GM12892 (cell line): ENCODE results near the gene FER.

Source experiments
- POLR2A ChIP-seq: IDR thresholded peaks from 2 replicates; pipeline ENCODE4 v1.6.1; 2011; ENCODE audit warnings: low read depth, low read length, control low read depth
- POLR2AphosphoS5 ChIP-seq: IDR thresholded peaks from 2 replicates; pipeline ENCODE4 v1.6.1; 2011; ENCODE audit warnings: low read depth, low read length, control low read depth
- TAF1 ChIP-seq: IDR thresholded peaks from 2 replicates; pipeline ENCODE4 v1.6.1; 2011; ENCODE audit warnings: low read depth, mild to moderate bottlenecking, control low read depth, low read length, borderline replicate concordance

DNA sequence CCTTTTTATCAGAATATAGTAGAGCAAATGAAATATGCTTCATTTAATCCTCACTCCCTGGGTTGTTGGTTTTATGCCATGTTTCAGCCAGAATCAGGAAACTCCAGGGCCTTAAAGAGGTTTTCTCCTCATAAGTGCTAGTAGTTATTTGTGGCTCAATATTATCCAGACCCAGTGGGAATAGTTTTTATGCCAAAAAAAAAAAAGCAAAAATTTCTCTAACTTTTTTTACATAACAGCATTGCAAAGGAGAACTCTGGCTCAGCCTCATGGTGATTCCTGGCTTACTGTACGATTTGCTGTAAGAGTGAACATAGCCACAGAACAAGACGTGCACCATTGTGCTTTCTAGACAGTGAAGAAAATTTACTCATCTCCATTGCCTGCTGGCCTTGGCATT, 429.5 kb downstream of the FER start:
- TF ChIP-seq TAF1 (no peak), POLR2A (no peak), POLR2AphosphoS5 (no peak)
